ENCODE measurements around the gene RPL28. TPM values are rescaled to one million over a fixed set of nuclear protein-coding genes. Genes with fewer than 3 reads are reported as not detected.
"Not testable (repeated sequence)": the region's sequence is repeated elsewhere in the genome, so short reads cannot be mapped to it uniquely, and the experiment has no call there.

RPL28 gene
- total RNA-seq, 1 donor from 2014 or later, result 447 TPM

DNA sequence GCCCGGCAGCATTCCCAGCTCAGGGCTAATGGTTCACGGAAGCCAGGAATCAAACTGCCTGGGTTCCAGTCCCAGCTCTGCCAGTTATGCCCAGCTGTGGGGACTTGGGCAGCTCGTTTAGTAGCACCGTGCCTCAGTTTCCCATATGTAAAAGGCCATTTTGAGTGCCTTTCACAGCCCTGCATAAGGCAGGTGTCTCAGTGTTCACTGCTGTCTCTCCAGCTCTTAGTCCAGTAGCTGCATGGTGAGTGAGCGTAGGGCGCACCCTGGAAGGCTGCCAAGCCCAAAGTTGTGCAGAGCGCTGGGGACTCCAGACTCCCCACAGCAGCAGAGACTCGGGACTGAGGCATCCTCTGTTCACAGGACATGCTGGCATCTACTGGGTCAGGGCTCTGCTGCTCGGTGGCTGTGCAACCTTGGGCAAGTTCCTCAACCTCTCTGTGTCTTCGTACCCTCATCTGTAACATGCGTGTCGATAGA is 5.5 kb downstream of the RPL28 start:
- no peak for DNase-seq (ENCODE audit: low read depth)

DNA sequence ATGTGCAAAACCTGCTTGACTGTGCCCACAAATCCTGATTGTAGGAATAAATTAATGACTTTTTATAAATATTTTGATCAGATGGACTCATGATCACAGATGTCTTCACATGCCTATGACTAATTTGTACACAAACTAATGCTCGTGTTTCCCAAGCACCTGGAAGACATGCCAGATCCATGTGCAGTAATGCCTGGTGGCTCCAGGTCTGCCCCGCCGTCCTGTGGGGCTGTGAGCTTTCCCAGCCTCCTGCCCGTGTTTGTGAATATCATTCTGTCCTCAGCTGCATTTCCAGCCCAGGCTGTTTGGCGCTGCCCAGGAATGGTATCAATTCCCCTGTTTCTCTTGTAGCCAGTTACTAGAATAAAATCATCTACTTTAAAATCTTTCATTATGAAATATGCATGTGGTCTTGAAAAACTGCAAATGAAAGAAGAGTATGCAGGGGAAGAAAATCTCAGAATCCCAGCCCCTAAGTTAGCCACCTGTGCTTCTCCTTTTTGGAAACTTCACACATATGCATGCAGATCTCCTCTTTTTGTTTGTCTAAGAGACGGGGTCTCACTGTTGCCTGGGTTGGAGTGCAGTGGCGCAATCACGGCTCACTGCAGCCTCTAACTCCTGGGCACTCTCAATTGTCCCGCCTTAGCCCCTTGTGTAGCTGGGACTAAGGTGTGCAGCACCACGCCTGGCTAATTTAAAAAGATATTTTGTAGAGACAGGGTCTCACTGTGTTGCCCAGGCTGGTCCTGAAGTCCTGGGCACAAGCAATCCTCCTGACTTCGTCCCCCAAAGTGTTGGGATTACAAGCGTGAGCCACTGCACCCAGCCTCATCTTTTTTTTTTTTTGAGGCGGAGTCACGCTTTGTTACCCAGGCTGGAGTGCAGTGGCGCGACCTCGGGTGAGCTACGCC is 6.2 kb downstream of the RPL28 start:
- no peak for DNase-seq (ENCODE audit: low read depth)

DNA sequence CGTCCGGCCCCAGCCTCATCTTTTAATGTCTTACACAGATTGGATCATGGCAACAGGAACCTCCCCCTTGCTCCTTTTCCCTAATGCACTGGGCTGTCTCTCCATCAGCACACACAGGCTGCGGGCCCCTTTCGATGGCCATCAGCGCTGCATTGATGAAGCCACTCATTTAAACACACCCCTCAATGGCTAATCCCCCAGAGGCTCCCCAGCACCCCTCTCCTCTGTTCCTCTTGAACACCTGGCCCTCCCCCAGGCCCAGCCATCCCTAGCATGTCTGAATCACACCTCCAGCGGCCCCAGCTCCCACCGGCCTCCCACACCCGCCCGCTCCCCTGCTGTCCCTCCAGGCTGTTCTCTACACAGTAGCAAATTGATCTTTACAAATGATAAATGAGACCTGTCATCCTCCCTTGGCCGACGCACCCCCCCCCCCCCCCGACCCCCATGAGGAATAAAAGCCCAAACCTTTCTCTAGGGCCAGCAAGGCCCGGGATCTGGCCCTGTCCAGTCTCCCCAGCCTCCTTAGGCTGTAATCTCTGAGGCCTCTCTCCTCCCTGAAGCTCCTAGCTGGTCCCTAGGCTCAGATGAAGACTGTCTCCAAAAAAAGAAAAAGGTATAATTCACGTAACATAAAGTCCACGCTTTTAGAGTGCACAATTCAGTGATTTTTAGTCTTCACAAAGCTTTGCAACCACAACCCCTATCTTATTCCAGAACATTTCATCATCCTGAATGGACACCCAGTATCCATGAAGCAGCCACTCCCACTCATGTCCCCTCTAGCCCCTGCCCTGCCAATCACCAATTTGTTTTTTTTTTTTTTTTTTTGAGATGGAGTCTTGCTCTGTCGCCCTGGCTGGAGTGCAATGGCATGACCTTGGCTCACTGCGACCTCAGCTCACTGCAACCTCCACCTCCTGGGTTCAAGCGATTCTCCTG is 7.4 kb downstream of the RPL28 start:
- no peak for DNase-seq (ENCODE audit: low read depth)

DNA sequence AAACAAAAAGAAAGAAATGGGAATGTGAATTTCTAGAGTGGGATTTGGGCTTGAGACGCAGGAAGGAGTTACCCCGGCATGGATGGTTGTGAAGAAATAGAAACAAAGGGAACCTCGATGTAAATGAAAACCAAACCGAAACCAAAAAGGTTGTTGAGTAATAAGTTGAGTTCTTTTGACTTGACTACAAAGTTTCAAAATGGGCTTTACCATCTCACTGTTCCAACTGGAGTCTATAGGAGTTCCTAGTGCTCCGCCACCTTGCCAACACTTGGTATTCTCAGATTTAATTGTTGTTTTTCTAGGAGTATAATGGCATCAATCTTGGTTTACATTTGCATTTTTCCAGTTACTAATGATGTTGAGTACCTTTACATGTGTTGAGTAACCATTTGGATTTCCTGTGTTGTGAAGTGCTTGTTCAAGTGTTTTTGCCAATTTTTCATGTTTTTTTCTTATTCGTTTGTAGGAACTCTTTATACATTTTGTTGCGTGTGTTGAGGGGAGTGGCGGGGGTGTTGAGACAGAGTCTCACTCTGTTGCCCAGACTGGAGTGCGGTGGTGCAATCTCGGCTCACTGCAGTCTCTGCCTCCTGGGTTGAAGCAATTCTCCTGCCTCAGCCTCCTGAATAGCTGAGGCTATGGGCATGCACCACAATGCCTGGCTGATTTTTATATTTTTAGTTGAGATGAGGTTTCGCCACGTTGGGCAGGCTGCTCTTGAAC is 12.6 kb downstream of the RPL28 start:
- no peak for DNase-seq (ENCODE audit: low read depth)

DNA sequence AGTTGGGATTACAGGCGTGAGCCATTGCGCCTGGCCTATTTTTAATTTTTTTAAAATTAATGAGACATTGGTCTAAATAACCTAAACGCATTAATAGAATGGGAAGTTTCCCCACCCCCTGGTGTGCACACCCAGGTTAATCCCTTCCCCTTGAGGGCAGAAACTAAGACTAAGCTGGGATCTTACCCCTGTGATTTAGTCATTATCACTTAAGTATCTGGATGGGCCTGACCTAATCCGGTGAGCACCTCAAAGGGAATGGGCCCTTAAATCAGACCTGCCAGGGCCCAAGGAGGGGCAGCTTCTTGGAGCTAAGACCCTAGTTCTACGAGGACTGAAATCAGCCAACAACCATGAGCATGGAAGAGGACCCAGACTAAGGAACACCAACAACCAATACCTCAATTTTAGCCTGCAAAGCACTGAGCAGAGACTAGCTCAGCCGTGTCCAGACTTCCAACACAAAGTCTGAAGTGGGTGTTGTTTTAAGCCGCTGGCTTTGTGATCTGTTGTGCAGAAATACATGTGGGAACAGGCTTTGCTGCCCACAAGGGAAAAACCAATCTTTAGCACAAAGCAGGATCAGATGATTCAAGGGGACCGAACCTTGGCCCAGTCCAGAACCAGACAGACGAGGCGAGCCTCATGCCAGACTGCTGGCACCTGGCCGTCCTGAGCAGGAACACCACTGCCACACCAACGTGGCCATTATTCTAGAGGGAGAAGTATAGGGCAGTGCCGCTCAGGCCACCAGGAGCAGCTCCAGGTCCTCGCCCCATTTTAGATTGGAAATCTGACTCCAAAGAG is 14.8 kb downstream of the RPL28 start:
- DNase-seq (ENCODE audit: low read depth), result no peak

DNA sequence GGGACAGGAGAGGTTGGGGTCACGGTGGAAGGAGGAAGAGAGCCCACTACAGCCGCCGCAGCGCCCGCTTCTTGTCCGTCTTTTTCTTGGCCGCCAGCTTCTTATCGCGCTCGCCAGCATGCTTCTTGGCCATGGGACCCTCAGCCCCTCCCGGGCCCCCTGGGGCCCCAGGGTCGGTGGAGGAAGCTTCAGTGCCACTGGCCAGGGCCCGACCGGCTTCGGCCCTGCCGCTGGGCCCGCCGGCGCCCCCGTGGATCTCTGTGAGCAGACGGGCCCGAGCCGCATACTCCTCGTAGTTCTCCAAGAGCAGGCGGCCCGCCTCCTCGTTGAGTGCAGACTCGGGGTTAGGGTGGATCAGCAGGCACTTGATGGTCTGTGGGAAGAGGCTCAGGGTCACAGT is 15.7 kb downstream of the RPL28 start:
- DNase-seq (ENCODE audit: low read depth), result not testable (repeated sequence)

DNA sequence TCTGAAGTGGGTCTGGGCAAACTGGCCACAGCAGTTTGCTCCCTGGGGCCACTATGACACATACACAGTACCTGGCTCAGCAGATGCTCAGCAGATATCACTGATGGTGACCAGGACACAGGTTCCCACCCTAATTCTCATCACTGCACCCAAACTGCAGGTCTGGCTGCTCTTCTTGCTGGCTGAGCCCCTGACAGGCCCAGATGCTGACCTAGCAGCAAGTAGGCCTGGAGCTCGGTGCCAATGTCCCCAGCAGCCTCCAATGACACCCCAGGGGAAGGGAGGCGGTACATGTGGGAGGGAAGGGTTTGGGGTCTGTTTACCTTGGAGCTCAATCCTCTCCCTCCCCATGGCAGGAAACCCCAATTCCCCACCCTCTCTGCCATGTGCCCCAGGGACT is 16.8 kb downstream of the RPL28 start:
- DNase-seq (ENCODE audit: low read depth), result no peak

DNA sequence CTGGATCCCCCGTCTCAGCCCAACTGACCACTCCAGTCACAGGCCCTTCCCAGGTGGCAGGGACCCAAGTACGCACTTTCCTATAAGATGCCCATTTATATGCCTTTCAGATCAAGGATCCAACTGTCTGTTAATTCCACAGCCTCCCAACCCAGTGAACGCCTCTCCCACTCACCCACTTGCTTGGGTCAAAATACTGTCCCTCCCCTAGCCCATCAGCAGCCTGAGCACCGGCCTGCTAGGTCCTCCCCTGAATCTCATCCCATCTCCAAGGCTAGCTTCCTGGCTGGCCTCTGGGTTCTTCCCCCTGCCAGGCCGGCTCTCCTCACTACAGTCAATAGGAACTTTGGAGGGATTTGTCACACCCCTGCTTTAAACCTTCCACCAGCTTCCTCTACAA is 19.9 kb downstream of the RPL28 start:
- no peak for DNase-seq (ENCODE audit: low read depth)

DNA sequence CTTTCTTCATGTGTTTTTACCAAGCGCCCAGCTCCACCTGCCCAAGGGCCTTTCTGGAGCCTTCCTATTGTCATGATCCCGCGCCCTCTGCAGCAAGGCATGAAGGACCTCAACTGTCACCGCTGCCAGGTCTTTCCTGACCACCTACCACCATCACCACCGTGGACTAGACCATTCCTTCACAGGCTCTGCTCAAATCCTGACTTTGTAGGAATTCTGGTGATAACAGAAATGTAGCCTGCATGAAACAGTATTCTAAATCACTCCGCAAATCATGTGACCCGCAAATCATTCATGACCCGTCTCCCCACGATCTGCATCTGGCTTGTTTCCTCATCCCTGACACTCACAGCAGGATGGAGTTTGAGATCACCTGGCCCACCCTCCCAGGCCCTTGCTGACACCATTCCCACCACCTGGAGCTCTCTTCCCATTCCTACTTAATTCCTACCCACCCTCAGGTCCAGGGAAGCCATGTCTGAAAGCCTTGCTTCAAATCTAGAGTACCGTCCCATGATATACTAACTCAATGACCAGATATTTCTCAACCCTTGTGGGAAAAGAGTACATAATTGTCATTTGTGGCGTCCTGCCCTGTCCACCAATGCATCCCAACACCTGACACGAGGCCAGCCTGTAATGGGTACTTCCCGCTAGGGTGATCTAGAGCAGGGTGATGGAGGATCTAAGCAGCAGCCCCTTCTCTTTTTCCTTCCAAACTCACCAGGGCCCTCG is 20.5 kb downstream of the RPL28 start:
- no peak for DNase-seq (ENCODE audit: low read depth)

DNA sequence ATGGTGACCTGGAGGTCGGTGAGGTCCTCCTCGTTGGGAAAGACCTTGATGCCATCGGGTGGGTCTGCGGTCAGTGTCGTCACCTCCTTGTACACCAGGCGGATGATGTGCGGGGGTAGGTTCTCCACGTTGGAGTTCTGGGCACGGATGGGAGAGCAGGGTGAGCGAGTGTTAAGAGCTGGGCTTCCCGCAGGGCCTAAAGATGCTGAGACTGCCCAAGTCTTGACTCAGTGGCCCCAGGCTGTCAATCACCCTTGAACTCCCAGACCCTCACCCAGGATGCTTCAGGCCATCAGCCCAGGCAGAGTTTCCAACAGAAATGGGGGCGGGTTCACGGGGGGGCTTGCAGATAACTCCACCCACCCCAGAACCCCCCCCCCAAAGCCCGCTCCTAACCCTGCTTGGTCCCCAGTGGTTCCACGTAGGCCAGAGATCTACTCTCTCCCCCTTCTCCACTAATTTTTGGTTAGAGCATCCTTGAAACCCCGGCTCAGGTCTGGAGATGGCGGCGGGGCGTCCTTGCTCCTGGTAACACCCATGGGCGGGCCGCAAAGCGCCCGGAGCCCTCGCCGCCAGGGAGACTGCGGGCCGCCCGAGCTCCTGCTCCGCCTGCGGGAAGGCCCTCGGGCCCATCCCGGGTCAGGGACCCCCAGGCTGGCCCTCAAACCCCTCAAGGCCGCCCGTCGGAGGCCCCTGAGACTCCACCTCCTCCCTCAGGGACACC is 21.3 kb downstream of the RPL28 start:
- peak; percentile 30 for DNase-seq (ENCODE audit: low read depth)

DNA sequence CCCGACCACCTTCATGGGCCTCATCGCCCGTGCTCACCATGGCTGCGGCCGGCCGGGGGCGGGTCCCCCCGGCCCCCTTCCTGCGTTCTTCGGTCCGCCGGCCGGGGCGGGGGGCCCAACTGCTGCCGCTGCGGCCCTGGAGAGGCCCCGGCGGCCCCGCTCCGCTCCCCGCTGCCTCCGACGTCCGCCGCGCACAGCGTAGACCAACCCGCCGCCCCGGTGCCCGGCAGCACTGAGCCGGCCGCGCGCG is 21.7 kb downstream of the RPL28 start, which contains the start of gene UBE2S:
UBE2S (minus strand) TSS at position 239 of the 250 bp plus-strand sequence; CDS start at position 40, 199 bp downstream.
- not testable (repeated sequence) for DNase-seq (ENCODE audit: low read depth)

DNA sequence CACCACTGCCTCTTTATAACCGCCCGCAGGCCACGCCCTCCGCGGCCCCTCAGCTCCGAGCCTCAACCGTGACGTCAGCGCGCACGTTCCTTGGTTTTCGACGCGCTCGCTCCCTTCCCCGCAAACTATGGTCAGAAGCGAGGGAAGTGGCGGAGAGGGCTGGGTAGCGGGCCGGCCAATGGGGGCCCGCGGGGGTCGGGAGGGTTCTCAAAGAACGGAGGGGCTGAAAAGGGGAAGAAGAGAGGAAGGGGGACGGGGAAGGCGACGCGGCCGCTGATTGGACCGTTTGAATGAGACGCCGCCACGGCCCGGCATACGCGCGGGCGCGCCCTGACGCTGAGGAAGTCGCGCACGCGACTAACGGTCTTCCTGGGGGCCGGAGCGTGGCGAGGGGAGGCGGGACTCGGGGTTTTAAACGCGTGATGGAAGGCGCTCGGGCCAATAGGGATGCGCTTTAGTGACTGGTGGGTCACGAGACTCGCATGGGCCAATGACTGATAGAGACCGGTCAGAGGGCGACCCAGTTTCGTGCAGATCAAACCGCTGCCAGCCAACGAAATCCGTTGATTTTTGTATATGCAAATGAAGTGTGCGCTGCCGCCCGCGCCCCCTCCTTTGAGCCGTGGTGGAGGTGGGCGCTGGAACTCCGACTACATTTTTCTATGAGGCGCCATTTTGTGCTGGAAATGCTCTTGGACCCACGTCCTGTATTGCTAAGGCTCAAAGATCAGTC is 22.2 kb downstream of the RPL28 start:
- peak; percentile 100 for DNase-seq (ENCODE audit: low read depth)

DNA sequence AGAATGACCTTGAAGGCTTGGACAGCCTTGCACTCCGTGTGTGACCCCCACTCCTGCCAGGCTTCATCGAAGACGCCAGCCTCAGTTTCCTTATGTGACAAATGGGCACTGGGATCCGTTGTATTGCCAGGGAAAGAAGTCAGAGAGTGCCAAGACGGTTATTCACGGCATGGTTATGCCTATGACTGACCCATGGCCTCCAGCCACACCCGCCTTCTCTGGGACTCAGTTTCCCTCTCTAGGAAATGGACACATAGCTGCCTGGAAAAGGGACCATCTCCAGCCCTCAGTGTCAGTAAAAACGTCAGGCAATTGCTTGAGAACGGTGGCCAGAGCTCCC is 22.8 kb downstream of the RPL28 start:
- DNase-seq (ENCODE audit: low read depth), result no peak

DNA sequence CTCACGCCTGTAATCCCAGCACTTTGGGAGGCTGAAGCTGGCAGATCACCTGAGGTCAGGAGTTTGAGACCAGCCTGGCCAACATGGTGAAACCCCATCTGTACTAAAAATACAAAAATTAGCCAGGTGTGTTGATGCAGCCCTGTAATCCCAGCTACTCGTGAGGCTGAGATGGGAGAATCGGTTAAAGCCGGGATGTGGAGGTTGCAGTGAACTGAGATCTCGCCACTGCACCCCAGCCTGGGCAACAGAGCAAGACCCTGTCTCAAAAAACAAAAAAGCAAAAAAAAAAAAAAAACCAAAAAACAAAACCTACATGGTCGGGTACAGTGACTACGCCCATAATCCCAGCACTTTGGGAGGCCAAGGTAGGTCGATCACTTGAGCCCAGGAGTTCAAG is 23.4 kb downstream of the RPL28 start:
- DNase-seq (ENCODE audit: low read depth), result not testable (repeated sequence)

DNA sequence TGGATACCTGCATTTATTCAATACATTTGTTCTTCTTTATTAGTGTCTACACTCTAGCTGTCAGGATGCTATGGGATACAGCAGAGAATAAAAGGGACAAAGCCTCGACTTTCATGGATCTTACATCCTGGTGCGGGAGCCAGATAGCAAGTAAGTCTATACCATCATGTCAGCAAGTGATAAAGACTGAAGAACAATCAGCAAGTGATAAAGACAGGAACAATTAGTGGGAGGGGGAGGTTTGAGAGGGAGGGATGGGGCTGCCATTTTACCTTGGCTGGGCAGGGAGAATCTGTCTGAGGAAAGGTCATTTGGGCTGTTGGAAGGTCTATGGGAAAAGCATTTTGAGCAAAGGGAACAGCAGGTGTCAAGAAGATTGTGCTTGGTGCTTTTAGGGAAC is 24.4 kb downstream of the RPL28 start:
- DNase-seq (ENCODE audit: low read depth), result no peak

DNA sequence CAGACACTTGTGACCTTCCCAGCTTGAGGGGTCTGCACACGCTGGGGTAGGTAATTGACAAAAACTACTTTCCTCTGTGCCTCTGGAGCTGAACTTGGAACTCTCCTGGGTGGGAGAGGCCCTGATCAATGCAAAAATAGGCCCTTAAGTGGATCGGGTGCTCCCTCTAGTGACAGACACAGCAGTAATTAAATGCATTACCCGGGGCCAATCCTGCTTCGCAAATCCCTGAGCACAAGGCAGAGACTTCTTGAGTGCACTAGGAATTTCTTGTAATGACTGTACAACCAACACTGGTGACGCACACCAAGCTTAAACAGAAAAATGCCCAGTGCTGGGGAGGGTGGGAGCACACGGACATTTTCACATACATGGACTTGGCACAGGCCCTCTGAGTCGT is 32.5 kb downstream of the RPL28 start:
- peak; percentile 77 for DNase-seq (ENCODE audit: low read depth)

DNA sequence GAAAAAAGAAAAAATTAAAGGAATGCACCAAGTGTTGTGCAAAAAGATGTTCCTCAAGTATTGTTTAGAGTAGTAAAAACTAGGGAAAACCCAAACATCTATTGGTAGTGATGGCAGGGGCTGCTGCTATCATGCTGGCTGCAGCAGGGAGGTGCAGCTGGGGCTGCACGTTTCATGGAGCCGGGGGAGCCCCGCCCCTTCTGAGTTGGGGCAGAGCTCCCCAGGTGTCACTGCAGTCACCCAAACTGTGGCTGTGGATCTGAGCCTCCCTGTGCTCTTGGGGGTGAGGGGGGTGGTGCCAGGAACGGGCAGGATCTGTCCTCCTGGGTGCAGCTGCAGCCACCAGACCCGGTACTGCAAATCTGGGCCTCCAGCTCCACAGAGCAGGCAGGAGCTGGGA is 33.4 kb downstream of the RPL28 start:
- no peak for DNase-seq (ENCODE audit: low read depth)

DNA sequence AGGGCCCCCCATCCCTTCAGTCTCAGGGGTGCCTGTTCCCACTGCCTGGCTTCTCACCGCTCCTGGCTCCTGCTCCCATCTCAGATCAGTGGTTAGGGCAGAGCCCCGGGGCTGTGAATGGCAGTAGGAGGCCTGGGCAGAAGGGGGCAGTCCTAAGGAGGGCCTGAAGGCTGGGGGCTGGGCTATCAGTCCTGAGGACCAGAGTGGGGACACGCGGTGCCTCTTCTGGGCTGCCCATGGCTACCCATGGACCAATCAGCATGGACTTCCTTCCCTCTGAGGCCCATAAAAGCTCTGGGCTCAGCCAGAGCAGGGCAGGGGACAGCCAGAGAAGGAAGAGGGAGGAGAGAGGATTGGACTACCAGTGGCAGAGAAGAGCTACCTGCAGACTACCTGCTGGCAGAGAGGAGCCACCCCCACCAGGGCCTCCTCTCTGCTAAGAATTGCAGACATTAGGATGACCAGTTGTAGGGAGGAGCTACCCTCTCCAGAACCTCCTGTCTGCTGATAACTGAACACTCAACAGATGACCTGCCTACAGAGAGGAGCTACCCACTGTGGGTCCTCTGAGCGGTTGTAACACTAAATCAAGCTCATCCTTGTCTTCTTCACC is 34.0 kb downstream of the RPL28 start:
- no peak for DNase-seq (ENCODE audit: low read depth)
